HEK293T (cell line): Measurements from ENCODE around the gene SLC24A1.

ENCODE experiments used
- CTCF ChIA-PET: fragments of 350-600 bp; formaldehyde crosslinking; extraction: SDS; loops from one replicate; lab custom pipeline; 2021; ENCODE audit warnings: antibody characterized with exemption, inconsistent platforms; lab: Yijun Ruan, JAX
- POLR2A ChIA-PET: fragments of 350-600 bp; formaldehyde crosslinking; extraction: SDS; loops from one replicate; lab custom pipeline; 2020; ENCODE audit warnings: antibody characterized with exemption, inconsistent platforms; lab: Yijun Ruan, JAX
- DNase-seq: peaks from one replicate; pipeline ENCODE4 v3.0.0; 2012; ENCODE audit warnings: mixed read lengths; ENCODE audit errors: extremely low spot score
- ARNT ChIP-seq: fragments of 450-650 bp; IDR thresholded peaks from 2 replicates; pipeline ENCODE4 v1.6.1; 2017; ENCODE audit warnings: mild to moderate bottlenecking
- BHLHE40 ChIP-seq: fragments of 450-650 bp; IDR thresholded peaks from 2 replicates; pipeline ENCODE4 v1.6.1; 2016; ENCODE audit warnings: mild to moderate bottlenecking, moderate library complexity, borderline replicate concordance
- CTBP1 ChIP-seq: fragments of 450-650 bp; IDR thresholded peaks from 2 replicates; pipeline ENCODE4 v1.6.1; 2016; ENCODE audit warnings: borderline replicate concordance
- ELF4 ChIP-seq: fragments of 450-650 bp; IDR thresholded peaks from 2 replicates; pipeline ENCODE4 v1.6.1; 2017; ENCODE audit warnings: antibody characterized with exemption
- FOXA1 ChIP-seq: fragments of 450-650 bp; IDR thresholded peaks from 2 replicates; pipeline ENCODE4 v1.6.1; 2016; ENCODE audit warnings: mild to moderate bottlenecking
- FOXK2 ChIP-seq: fragments of 450-650 bp; IDR thresholded peaks from 2 replicates; pipeline ENCODE4 v1.6.1; 2016; ENCODE audit warnings: mild to moderate bottlenecking
- FOXM1 ChIP-seq: fragments of 450-650 bp; IDR thresholded peaks from 2 replicates; pipeline ENCODE4 v1.6.1; 2017; ENCODE audit warnings: mild to moderate bottlenecking, borderline replicate concordance
- HDGF ChIP-seq: fragments of 450-650 bp; IDR thresholded peaks from 2 replicates; pipeline ENCODE4 v1.6.1; 2017; ENCODE audit warnings: antibody characterized with exemption, borderline replicate concordance
- L3MBTL2 ChIP-seq: fragments of 450-650 bp; conservative IDR thresholded peaks from 2 replicates; pipeline ENCODE4 v1.6.1; 2016; ENCODE audit warnings: mild to moderate bottlenecking
- LEF1 ChIP-seq: fragments of 450-650 bp; IDR thresholded peaks from 2 replicates; pipeline ENCODE4 v1.6.1; 2017; ENCODE audit warnings: mild to moderate bottlenecking, borderline replicate concordance
- NFRKB ChIP-seq: fragments of 450-650 bp; IDR thresholded peaks from 2 replicates; pipeline ENCODE4 v1.6.1; 2016; ENCODE audit warnings: mild to moderate bottlenecking, moderate library complexity
- PKNOX1 ChIP-seq: fragments of 450-650 bp; IDR thresholded peaks from 2 replicates; pipeline ENCODE4 v1.6.1; 2016
- SP1 ChIP-seq: fragments of 450-650 bp; IDR thresholded peaks from 2 replicates; pipeline ENCODE4 v1.6.1; 2017
- SUZ12 ChIP-seq: fragments of 450-650 bp; IDR thresholded peaks from 2 replicates; pipeline ENCODE4 v1.6.1; 2016; ENCODE audit warnings: mild to moderate bottlenecking
- TARDBP ChIP-seq: fragments of 450-650 bp; IDR thresholded peaks from 2 replicates; pipeline ENCODE4 v1.6.1; 2016
- ZNF384 ChIP-seq: fragments of 450-650 bp; IDR thresholded peaks from 2 replicates; pipeline ENCODE4 v1.6.1; 2016

The SLC24A1 gene

DNA sequence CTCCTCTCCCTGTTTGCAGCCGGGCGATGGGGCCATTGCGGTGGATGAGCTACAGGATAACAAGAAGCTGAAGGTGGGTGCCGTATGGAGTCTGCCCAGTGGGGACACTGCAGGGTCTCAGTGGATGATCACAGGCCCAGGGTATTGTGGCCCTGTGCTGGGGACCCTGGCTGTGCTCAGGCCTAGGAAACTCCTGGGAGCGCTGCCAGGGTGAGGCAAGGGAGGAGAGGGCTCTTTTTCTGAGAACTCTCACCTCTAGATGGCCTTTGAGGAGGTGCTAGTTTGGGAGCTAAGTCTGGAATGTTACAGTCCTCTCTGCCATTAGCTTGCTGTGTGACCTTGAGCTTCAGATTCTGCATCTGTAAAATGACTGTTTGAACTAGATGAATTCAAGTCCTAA is 16.4 kb downstream of the SLC24A1 start:
- TF ChIP-seq NFRKB (no peak), PKNOX1 (no peak), HDGF (no peak), CTBP1 (no peak)
- ChIA-PET POLR2A (interaction anchor here (1.3 kb wide), 1 partner anchor 232 kb away, joined by 7 read pairs; the partner anchor contains the start of gene RAB11A), CTCF (interaction anchor here (0.9 to 1.8 kb wide), 9 partner anchors 8 to 199 kb away, joined by 3 to 7 read pairs (median 3); partner anchors contain the start of gene INTS14)
- DNase-seq = no peak

DNA sequence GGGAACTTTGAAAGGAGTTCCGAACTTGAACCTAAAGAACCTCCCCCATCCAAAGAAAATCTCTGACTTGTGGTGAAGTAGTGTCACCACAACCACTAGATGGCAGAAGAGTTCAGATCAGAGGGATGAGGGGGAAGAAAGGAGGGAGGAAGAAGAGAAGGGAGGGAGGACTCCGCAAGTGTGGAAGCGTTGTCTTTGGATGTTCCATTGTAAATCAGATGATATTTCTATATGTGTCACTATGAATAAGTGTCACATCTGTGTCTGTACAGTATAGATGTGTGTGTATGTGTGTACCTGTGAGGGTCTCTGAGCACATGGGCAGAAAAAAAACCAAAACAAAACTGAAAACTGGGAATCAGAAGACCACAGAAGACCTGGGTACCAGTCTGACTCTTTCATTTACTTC is 16.9 kb downstream of the SLC24A1 start:
- peak; percentile 78 for DNase-seq
- no peak for TF ChIP-seq TARDBP
- no peak for TF ChIP-seq L3MBTL2
- peak; percentile 83 for TF ChIP-seq PKNOX1
- CTCF ChIA-PET = interaction anchor here (0.9 to 1.8 kb wide), 10 partner anchors 8 to 198 kb away, joined by 3 to 7 read pairs (median 3); no protein-coding TSS in a partner anchor
- POLR2A ChIA-PET = interaction anchor here (2.3 kb wide), 1 partner anchor 28 kb away, joined by 7 read pairs; the partner anchor contains the start of gene INTS14

GRCh38 chr15:65639509-65639908 is 17.8 kb downstream of the SLC24A1 start:
- DNase-seq = no peak
- TF ChIP-seq L3MBTL2 (no peak), TARDBP (no peak), SP1 (no peak), ZNF384 (no peak), FOXA1 (no peak), ARNT (no peak)
- CTCF ChIA-PET = interaction anchor here (0.7 to 1.0 kb wide), 3 partner anchors 19 to 223 kb away, joined by 3 to 4 read pairs (median 4); no protein-coding TSS in a partner anchor
- POLR2A ChIA-PET = interaction anchor here (1.4 to 2.3 kb wide), 2 partner anchors 29 to 230 kb away, joined by 3 to 7 read pairs; partner anchors contain the start of genes INTS14 and RAB11A

- ChIA-PET POLR2A (interaction anchor here (1.3 to 2.0 kb wide), 2 partner anchors 10 to 228 kb away, joined by 4 to 10 read pairs; partner anchors contain the start of gene RAB11A), CTCF (interaction anchor here (1.1 kb wide), 1 partner anchor 240 kb away, joined by 3 read pairs; no protein-coding TSS in a partner anchor)
These were observed 20.2 kb downstream of the SLC24A1 start for GRCh38 chr15:65641768-65642475.

GRCh38 chr15:65642594-65642993 is 20.9 kb downstream of the SLC24A1 start:
- ChIA-PET POLR2A (interaction anchor here (1.3 to 2.0 kb wide), 2 partner anchors 9 to 227 kb away, joined by 4 to 10 read pairs; partner anchors contain the start of gene RAB11A), CTCF (interaction anchor here (0.5 to 1.1 kb wide), 2 partner anchors 227 to 241 kb away, joined by 3 read pairs; partner anchors contain the start of gene RAB11A)
- TF ChIP-seq LEF1 (no peak), ARNT (no peak), FOXK2 (no peak), HDGF (no peak), SUZ12 (no peak), BHLHE40 (no peak), CTBP1 (no peak)
- no peak for DNase-seq

More at GRCh38 chr15:65641768-65642475, 20.2 kb downstream of the SLC24A1 start:
- no peak for DNase-seq
- no peak for TF ChIP-seq FOXA1
- TF ChIP-seq TARDBP = no peak
- TF ChIP-seq SUZ12 = no peak
- TF ChIP-seq FOXM1 = no peak
- TF ChIP-seq SP1 = no peak
- no peak for TF ChIP-seq ELF4
- TF ChIP-seq NFRKB = no peak
- TF ChIP-seq L3MBTL2 = no peak
- no peak for TF ChIP-seq ZNF384
- no peak for TF ChIP-seq CTBP1
- TF ChIP-seq HDGF = no peak
- TF ChIP-seq FOXK2 = no peak
- TF ChIP-seq BHLHE40 = no peak
- no peak for TF ChIP-seq PKNOX1

GRCh38 chr15:65644282-65644681 is 22.5 kb downstream of the SLC24A1 start:
- DNase-seq = no peak
- POLR2A ChIA-PET = interaction anchor here (1.1 to 1.5 kb wide), 3 partner anchors 33 to 225 kb away, joined by 3 to 6 read pairs (median 3); partner anchors contain the start of genes DENND4A, INTS14 and RAB11A
- CTCF ChIA-PET = no interaction called here
- TF ChIP-seq TARDBP (no peak), BHLHE40 (no peak), FOXA1 (no peak), ELF4 (no peak), LEF1 (no peak), FOXK2 (no peak), CTBP1 (no peak), L3MBTL2 (no peak), HDGF (no peak), PKNOX1 (no peak), ZNF384 (no peak), ARNT (no peak), FOXM1 (no peak), SUZ12 (no peak), SP1 (no peak), NFRKB (no peak)
